Measurements from ENCODE around the gene MAP3K13.
"Not testable (repeated sequence)": the region's sequence is repeated elsewhere in the genome, so short reads cannot be mapped to it uniquely, and the experiment has no call there.

Gene MAP3K13

GRCh38 chr3:185451432-185451831, 88.5 kb downstream of the MAP3K13 start:
- not testable (repeated sequence) for DNase-seq (ENCODE audit: low spot score)

GRCh38 chr3:185457376-185457775, 94.4 kb downstream of the MAP3K13 start:
- DNase-seq (ENCODE audit: low spot score), result no peak

GRCh38 chr3:185460309-185460708, 97.4 kb downstream of the MAP3K13 start:
- DNase-seq (ENCODE audit: low spot score), result no peak

DNA sequence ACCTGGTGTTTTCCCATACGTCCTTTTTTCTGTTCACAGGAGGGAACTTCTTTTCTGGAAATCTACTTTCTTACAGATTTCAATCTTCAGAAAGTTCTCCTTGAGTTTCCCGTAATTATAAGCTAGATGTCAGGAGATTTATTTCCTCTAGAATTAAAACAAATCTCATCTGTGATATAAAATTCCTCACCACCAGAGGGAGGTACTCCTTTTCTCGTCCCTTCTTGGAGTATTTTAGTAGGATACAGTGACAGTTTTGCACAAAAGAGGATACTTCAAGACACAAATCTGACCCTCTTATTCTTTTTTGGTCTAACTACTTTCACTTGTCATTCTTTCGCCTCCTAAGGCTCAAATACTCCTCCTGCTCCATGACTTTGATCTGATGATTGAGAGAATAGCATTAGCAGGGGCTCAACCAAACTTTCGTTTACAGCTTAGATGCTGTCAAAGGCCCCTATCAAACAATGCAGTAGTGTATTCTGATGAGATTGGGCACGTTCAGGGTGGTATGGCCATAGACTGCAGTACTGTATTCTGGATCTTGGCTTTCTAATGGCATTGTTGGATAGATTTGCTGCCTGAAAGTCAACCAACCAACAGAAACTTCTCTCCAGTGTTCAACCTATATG, 97.9 kb downstream of the MAP3K13 start:
- DNase-seq (ENCODE audit: low spot score), result peak; percentile 21

- no peak for DNase-seq (ENCODE audit: low spot score)
Measured at GRCh38 chr3:185465471-185465870, 102.5 kb downstream of the MAP3K13 start.

DNA sequence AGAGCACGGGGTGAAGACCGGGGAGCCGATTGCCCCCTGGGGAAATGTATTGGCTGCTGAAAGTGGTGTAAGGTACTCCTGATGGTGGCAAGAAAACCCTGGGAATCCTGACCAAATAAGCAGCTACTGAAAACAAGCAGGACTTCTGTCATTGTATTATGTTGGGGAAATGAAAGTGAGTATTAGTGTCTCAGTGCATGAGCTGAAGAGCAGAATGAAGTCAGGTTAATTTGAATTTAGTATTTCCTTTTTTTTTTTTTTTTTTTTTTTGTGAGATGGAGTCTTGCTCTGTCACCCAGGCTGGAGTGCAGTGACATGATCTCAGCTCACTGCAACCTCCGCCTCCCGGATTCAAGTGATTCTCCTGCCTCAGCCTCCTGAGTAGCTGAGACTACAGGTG, 103.2 kb downstream of the MAP3K13 start:
- not testable (repeated sequence) for DNase-seq (ENCODE audit: low spot score)

- no peak for DNase-seq (ENCODE audit: low spot score)
Measured at GRCh38 chr3:185469542-185469941, 106.6 kb downstream of the MAP3K13 start.

DNA sequence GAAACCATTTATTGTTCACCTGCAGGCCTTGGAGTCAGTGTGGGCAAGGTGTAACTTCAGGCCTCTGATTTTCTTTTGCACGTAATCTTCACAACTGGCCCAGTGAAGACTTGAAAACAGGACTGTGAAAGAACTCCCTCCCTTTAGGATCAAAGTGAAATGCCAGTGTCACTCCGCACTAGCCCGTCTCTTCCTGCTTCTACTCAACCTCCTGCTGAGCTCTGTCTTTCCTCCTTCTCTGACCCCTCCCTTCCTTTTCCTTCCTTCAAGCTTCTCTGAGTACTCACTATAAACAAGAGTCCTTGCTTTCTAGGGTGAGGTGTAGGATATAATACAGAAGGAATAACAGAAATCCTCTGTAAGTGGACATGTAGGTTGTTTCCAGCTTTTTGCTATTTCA, 107.4 kb downstream of the MAP3K13 start:
- no peak for DNase-seq (ENCODE audit: low spot score)

DNA sequence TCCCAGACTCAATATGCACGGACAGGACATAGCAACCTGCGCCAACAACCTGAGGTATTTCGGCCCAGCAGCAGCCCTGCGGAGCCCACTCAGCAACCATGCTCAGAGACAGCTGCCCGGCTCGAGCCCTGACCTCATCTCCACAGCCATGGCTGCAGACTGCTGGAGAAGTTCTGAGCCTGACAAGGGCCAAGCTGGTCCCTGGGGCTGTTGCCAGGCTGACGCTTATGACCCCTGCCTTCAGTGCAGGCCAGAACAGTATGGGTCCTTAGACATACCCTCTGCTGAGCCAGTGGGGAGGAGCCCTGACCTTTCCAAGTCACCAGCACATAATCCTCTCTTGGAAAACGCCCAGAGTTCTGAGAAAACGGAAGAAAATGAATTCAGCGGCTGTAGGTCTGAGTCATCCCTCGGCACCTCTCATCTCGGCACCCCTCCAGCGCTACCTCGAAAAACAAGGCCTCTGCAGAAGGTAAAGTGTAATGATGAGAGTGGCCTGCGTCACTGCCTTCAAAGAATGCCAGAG, 110.4 kb downstream of the MAP3K13 start:
- DNase-seq (ENCODE audit: low spot score), result no peak

GRCh38 chr3:185474922-185475321, 112.0 kb downstream of the MAP3K13 start:
- DNase-seq (ENCODE audit: low spot score), result not testable (repeated sequence)

DNA sequence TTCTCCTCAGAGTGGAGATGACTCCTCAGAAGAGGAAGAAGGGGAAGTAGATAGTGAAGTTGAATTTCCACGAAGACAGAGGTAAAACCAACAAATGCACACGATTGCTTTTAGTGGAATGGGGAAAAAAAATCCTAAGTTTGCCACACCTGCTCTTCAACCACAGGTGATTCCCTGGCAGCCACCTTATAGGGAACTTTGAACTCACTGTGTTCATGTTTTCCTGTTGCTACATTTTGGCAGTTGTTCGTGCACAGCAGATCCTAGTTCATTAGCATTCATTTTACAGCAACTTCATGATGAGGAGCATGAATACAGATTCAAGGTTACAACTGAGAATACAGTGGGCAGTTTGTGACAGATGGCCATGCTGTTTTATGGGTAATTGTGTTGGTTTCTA, 114.4 kb downstream of the MAP3K13 start:
- DNase-seq (ENCODE audit: low spot score), result no peak

GRCh38 chr3:185479373-185479945, 116.5 kb downstream of the MAP3K13 start:
- DNase-seq (ENCODE audit: low spot score), result no peak

DNA sequence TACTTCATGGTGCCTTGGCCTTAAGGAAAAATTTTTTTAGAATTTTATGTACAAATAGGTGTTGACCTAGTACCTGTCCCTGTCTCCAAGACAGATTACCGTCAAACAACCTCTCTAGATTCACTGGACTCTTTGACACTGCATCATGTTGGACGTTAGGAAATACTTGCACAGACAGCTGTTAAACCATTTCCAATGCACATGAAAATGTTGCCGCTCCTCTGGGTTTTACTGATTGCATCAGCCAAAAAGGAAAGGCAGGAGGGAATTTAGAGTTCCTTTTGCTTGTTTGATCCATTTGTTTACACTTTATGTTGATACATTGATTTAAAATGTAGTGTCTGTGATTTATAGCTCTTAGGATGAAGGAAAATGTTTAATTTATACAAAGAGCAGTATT, 121.4 kb downstream of the MAP3K13 start:
- no peak for DNase-seq (ENCODE audit: low spot score)

DNA sequence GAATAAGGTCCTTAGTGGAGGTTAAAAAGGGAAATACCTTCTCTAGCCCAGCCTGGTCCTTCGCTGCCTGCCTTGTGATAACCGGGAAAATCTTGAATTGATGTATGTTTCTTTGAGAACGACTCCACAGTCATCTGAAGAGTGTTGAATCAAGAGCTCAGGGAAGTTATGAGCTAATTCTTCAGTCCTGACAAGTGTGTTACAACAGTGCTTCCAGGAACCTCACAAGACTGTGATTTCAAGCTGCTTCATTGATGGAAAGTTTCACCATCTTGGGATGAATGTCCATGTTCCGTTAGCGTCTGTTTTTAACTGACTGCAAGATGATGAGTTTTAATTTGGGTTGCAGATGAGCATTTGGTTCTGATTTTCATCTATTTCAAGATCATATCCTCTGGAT, 123.5 kb downstream of the MAP3K13 start:
- DNase-seq (ENCODE audit: low spot score), result no peak

GRCh38 chr3:185488465-185488864, 125.5 kb downstream of the MAP3K13 start:
- DNase-seq (ENCODE audit: low spot score), result no peak

GRCh38 chr3:185489462-185489861, 126.5 kb downstream of the MAP3K13 start:
- no peak for DNase-seq (ENCODE audit: low spot score)

- DNase-seq (ENCODE audit: low spot score), result no peak
Measured at GRCh38 chr3:185490241-185490640, 127.3 kb downstream of the MAP3K13 start.

- DNase-seq (ENCODE audit: low spot score), result peak; percentile 92
Measured at GRCh38 chr3:185498503-185499396, 135.8 kb downstream of the MAP3K13 start, which contains the start of gene TMEM41A. Gene TMEM41A (minus strand): TSS chr3:185499035. CDS start chr3:185498961, 74 bp downstream.

- DNase-seq (ENCODE audit: low spot score), result no peak
Measured at GRCh38 chr3:185502987-185503386, 140.1 kb downstream of the MAP3K13 start.

- DNase-seq (ENCODE audit: low spot score), result no peak
Measured at GRCh38 chr3:185503521-185503920, 140.6 kb downstream of the MAP3K13 start.

DNA sequence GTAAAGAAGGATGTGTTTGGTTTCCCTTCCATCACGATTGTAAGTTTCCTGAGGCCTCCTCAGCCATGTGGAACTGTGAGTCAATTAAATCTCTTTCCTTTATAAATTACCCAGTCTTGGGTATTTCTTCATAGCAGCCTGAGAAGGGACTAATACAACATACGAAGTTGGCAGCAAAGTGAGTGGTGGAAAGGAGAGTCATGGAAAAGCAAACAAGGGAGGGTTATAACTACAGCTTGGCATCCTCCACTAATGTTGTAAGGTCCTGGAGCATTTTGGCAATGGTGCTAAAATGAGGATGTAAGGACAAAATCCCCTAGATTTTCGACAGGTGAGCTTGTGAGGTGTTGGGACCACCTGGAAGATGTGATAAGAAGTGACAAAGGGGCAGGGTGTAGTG, 141.7 kb downstream of the MAP3K13 start:
- DNase-seq (ENCODE audit: low spot score), result no peak

DNA sequence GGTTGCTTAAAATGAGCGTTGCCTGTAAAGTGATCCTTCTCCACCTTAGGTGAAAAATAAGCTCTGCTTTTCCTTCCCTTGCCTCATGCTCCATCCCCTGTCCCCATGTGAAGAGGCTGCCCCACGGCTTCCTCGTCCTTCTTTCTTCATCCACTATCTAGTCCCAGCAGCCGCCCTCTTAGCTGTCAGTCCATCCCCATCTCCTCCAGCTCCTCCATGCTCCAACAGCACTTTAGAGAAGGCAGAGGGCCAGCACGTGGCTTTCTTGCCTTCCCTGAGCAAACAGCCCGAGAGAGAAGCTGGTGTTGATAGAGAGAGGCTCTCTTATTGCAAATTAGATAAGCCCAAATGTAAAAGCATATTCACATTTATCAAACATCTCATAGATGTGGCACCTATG, 144.9 kb downstream of the MAP3K13 start:
- DNase-seq (ENCODE audit: low spot score), result no peak

All from SW480 (cell line).